Tibial artery (tissue), 4 donors: Measurements from ENCODE around the gene GRB7.

ENCODE experiments used
- DNase-seq, 2 donors: peaks; one replicate each; pipeline ENCODE4 v3.0.0-alpha.2; 2019
- H3K27ac ChIP-seq, 2 donors: fragments of 200-600 bp; sonication (generic) in 1 of 2; 1 replicate in 1 of 2; 2 replicates in 1 of 2; pipeline ENCODE4 v1.5.1; 2018 to 2019; ENCODE audit warnings: mild to moderate bottlenecking in 1 of 2
- H3K27me3 ChIP-seq, 2 donors: fragments of 200-600 bp; sonication (generic) in 1 of 2; one replicate each; pipeline versions ENCODE4 v1.5.1 to v1.6.0; 2016 to 2019
- H3K36me3 ChIP-seq, 3 donors: fragments of 200-600 bp; sonication (generic) in 2 of 3; one replicate each; pipeline ENCODE4 v1.5.1; 2016 to 2019; ENCODE audit warnings: mild to moderate bottlenecking in 2 of 3
- H3K4me1 ChIP-seq, 4 donors: fragments of 200-600 bp; sonication (generic) in 2 of 4; 1 replicate in 3 of 4; 2 replicates in 1 of 4; pipeline ENCODE4 v1.5.1; 2016 to 2019
- H3K4me3 ChIP-seq, 2 donors: fragments of 200-600 bp; sonication (generic) in 1 of 2; 1 replicate in 1 of 2; 2 replicates in 1 of 2; pipeline ENCODE4 v1.5.1; 2018 to 2019; ENCODE audit warnings: mild to moderate bottlenecking in 2 of 2
- H3K9me3 ChIP-seq, 3 donors: fragments of 200-600 bp; sonication (generic) in 1 of 3; one replicate each; pipeline ENCODE4 v1.5.1; 2016 to 2019
- CTCF ChIP-seq, 2 experiments: fragments of 200-600 bp in 1 of 2; fragments of 450-650 bp in 1 of 2; IDR thresholded peaks; one replicate each; pipeline ENCODE4 v1.5.1; 2017 to 2019; ENCODE audit warnings: antibody characterized with exemption in 2 of 2, mild to moderate bottlenecking in 1 of 2, moderate library complexity in 1 of 2
- intact Hi-C: fragments of 100-400 bp; cut with DNase I; formaldehyde crosslinking; loops from one replicate; pipeline ENCODE4 v1.15.0; 2023; ENCODE audit warnings: low total_unique reads

Gene GRB7

GRCh38 chr17:39793301-39793872, 55.6 kb downstream of the GRB7 start:
- intact Hi-C loops = no loop called here
- Histone ChIP-seq H3K9me3 (no peaks in the 10 kb centered on the region), H3K27me3 (peaks cover 0 to 10% of the 10 kb centered on the region in 2 donors), H3K4me3 (no peak overlapping the region), H3K27ac (no peak overlapping the region), H3K4me1 (no peaks in the 10 kb centered on the region), H3K36me3 (no peaks in the 10 kb centered on the region)
- no peak for TF ChIP-seq CTCF (IDR thresholded peaks at IDR 0.05)
- DNase-seq = no peak

- no peaks in the 10 kb centered on the region for H3K36me3 ChIP-seq
- no peaks in the 10 kb centered on the region for H3K9me3 ChIP-seq
- intact Hi-C loops = no loop called here
- H3K4me3 ChIP-seq = no peak overlapping the region
- no peaks in the 10 kb centered on the region for H3K4me1 ChIP-seq
- no peak for DNase-seq
- no peak for TF ChIP-seq CTCF (IDR thresholded peaks at IDR 0.05)
- H3K27me3 ChIP-seq = peaks cover 0 to 11% of the 10 kb centered on the region in 2 donors
- H3K27ac ChIP-seq = no peak overlapping the region
These were observed 56.7 kb downstream of the GRB7 start for GRCh38 chr17:39794249-39794970.
